Thyroid gland (tissue), 4 donors: ENCODE measurements around the gene QPRT. TPM values are rescaled to one million over a fixed set of nuclear protein-coding genes. Genes with fewer than 3 reads are reported as not detected.
"Not testable (repeated sequence)": the region's sequence is repeated elsewhere in the genome, so short reads cannot be mapped to it uniquely, and the experiment has no call there.

ENCODE experiments used
- DNase-seq, 2 donors: peaks; one replicate each; pipeline ENCODE4 v3.0.0-alpha.2; 2019
- H3K27ac ChIP-seq, 3 donors: fragments of 200-600 bp; sonication (generic); 1 replicate in 2 of 3; 2 replicates in 1 of 3; pipeline ENCODE4 v1.5.1; 2016 to 2019; ENCODE audit warnings: mild to moderate bottlenecking in 1 of 3, moderate library complexity in 1 of 3
- H3K27me3 ChIP-seq: fragments of 200-600 bp; sonication (generic); one replicate; pipeline ENCODE4 v1.5.1; 2019
- H3K36me3 ChIP-seq, 2 donors: fragments of 200-600 bp; sonication (generic); one replicate each; pipeline ENCODE4 v1.5.1; 2016 to 2019
- H3K4me1 ChIP-seq, 2 donors: fragments of 200-600 bp; sonication (generic); one replicate each; pipeline ENCODE4 v1.5.1; 2017 to 2019
- H3K4me3 ChIP-seq, 3 donors: fragments of 200-600 bp; sonication (generic); replicated peaks in 1 of 3; 1 replicate in 2 of 3; 2 replicates in 1 of 3; pipeline ENCODE4 v1.5.1; 2016; ENCODE audit warnings: mild to moderate bottlenecking in 1 of 3
- H3K9me3 ChIP-seq: fragments of 200-600 bp; sonication (generic); one replicate; pipeline ENCODE4 v1.5.1; 2017
- CTCF ChIP-seq, 6 experiments: fragments of 200-600 bp in 3 of 6; fragments of 450-650 bp in 3 of 6; sonication (generic) in 3 of 6; IDR thresholded peaks; one replicate each; pipeline ENCODE4 v1.5.1; 2016 to 2019; ENCODE audit warnings: antibody characterized with exemption in 6 of 6, mild to moderate bottlenecking in 2 of 6, inconsistent platforms in 1 of 6, moderate library complexity in 1 of 6
- POLR2A ChIP-seq, 2 donors: fragments of 450-650 bp; IDR thresholded peaks; one replicate each; pipeline ENCODE4 v1.6.1; 2017; ENCODE audit warnings: antibody characterized with exemption in 2 of 2, mild to moderate bottlenecking in 2 of 2, moderate library complexity in 1 of 2
- WGBS, 2 donors: methylation state at CpG; one replicate each; pipeline ENCODE4 v1.1.5; 2017; 5-methylcytosine and 5-hydroxymethylcytosine counted together
- intact Hi-C: fragments of 100-400 bp; cut with DNase I; formaldehyde crosslinking; loops from one replicate; pipeline ENCODE4 v1.15.1; 2023
- total RNA-seq, 4 donors: library from RNA; depleted of rRNA; stranded (reverse); fragments of >200 nt; gene quantifications; one replicate each; pipeline ENCODE4 v1.2.3, GENCODE V29; 2016

QPRT gene
- total RNA-seq, 4 donors from 2014 or later, result 1.7 to 5.6 (median 3.0) TPM

- no peak within 1 kb of the TSS for H3K27ac ChIP-seq
- no peak within 1 kb of the TSS for H3K4me3 ChIP-seq
- no peak for TF ChIP-seq POLR2A (IDR thresholded peaks at IDR 0.05)
- no peak for TF ChIP-seq CTCF (IDR thresholded peaks at IDR 0.05)
- no peaks in the 10 kb centered on the region for H3K27me3 ChIP-seq
- intact Hi-C loops, result no loop called here
- H3K36me3 ChIP-seq, result no peaks in the 10 kb centered on the region
- DNase-seq, result no peak
- 69 to 84% methylated on average over 12 to 14 of the region's 18 CpGs for WGBS, 2 donors
- H3K4me1 ChIP-seq, result no peaks in the 10 kb centered on the region
- no peaks in the 10 kb centered on the region for H3K9me3 ChIP-seq
Measured at GRCh38 chr16:29663016-29663806, 15.8 kb upstream of the QPRT start, which contains the start of gene SPN. Gene SPN, plus strand, starts transcription at chr16:29663247. Its CDS starts 482 bp downstream, at chr16:29663729.

- Histone ChIP-seq H3K4me3 (no peak overlapping the region), H3K27me3 (no peaks in the 10 kb centered on the region), H3K4me1 (no peaks in the 10 kb centered on the region), H3K9me3 (no peaks in the 10 kb centered on the region), H3K27ac (no peak overlapping the region), H3K36me3 (no peaks in the 10 kb centered on the region)
- intact Hi-C loops, result no loop called here
- TF ChIP-seq CTCF (IDR thresholded peaks at IDR 0.05) (no peak), POLR2A (IDR thresholded peaks at IDR 0.05) (no peak)
- WGBS, 2 donors, result 84 to 93% methylated on average over 3 of the region's 3 CpGs
- no peak for DNase-seq
Measured at GRCh38 chr16:29663807-29664090, 15.2 kb upstream of the QPRT start.

- H3K4me1 ChIP-seq, result no peaks in the 10 kb centered on the region
- 82 to 88% methylated on average over 32 to 35 of the region's 35 CpGs for WGBS, 2 donors
- intact Hi-C loops, result no loop called here
- no peak overlapping the region for H3K4me3 ChIP-seq
- no peak for DNase-seq
- H3K36me3 ChIP-seq, result no peaks in the 10 kb centered on the region
- no peaks in the 10 kb centered on the region for H3K27me3 ChIP-seq
- H3K27ac ChIP-seq, result no peak overlapping the region
- no peaks in the 10 kb centered on the region for H3K9me3 ChIP-seq
- TF ChIP-seq POLR2A (IDR thresholded peaks at IDR 0.05) (no peak), CTCF (IDR thresholded peaks at IDR 0.05) (no peak)
Measured at GRCh38 chr16:29664091-29664921, 14.7 kb upstream of the QPRT start.

GRCh38 chr16:29665294-29666077, 13.5 kb upstream of the QPRT start:
- intact Hi-C loops, result no loop called here
- no peak for TF ChIP-seq CTCF (IDR thresholded peaks at IDR 0.05)
- TF ChIP-seq POLR2A (IDR thresholded peaks at IDR 0.05), result no peak
- H3K4me3 ChIP-seq, result no peak overlapping the region
- H3K9me3 ChIP-seq, result no peaks in the 10 kb centered on the region
- DNase-seq, result no peak
- no peaks in the 10 kb centered on the region for H3K36me3 ChIP-seq
- WGBS, 2 donors, result 73 to 74% methylated on average over 11 to 15 of the region's 15 CpGs
- no peak overlapping the region for H3K27ac ChIP-seq
- no peaks in the 10 kb centered on the region for H3K27me3 ChIP-seq
- no peaks in the 10 kb centered on the region for H3K4me1 ChIP-seq

GRCh38 chr16:29667322-29667610, 11.7 kb upstream of the QPRT start:
- H3K27ac ChIP-seq, intact Hi-C loops: not testable (repeated sequence)
- WGBS, 2 donors, result 83 to 84% methylated on average over 6 of the region's 6 CpGs

More at GRCh38 chr16:29667322-29667610, 11.7 kb upstream of the QPRT start:
- not testable (repeated sequence) for H3K36me3 ChIP-seq, H3K27me3 ChIP-seq, DNase-seq, H3K4me1 ChIP-seq, H3K9me3 ChIP-seq, H3K4me3 ChIP-seq
